GM18498 (cell line): ENCODE results near the gene TECR.
"Not testable (repeated sequence)": the region's sequence is repeated elsewhere in the genome, so short reads cannot be mapped to it uniquely, and the experiment has no call there.

ENCODE experiments used
- ATAC-seq: cut with Tn5 transposase; IDR thresholded peaks from one replicate; pipeline ENCODE4 v1.9.1; 2021; ENCODE audit warnings: mild to moderate bottlenecking, moderate library complexity; ENCODE audit not compliant: unreplicated experiment

The TECR gene

GRCh38 chr19:14580623-14581237 is 51.3 kb downstream of the TECR start:
- ATAC-seq, result no peak

DNA sequence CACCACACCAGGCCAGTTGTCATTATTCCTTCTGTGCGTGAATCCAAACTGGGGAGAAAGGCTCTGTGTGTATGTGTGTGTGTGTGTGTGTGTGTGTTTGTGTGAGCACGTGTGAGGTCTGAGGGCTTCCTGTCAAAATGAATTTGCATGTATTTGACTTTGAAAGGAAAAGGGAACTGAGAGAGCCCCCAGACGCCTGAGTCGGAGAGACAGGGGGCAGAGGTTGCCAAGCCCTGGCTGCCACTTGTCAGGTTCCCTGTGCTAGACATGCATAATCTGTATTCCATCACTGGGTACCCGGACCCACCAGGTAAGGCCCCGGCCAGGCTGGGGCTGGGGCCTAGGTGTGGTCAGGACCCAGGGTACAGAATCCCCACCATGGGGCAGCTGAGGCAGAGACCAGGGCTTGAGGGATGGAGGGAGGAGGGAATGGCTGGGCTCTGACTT is 53.5 kb downstream of the TECR start, which contains the start of gene CLEC17A:
TSS of gene CLEC17A (plus strand) at position 191 of the 447 bp plus-strand sequence. CDS start at position 268, 77 bp downstream.
- peak; percentile 41 for ATAC-seq

- not testable (repeated sequence) for ATAC-seq
These were observed 55.0 kb downstream of the TECR start for GRCh38 chr19:14584372-14584771.

DNA sequence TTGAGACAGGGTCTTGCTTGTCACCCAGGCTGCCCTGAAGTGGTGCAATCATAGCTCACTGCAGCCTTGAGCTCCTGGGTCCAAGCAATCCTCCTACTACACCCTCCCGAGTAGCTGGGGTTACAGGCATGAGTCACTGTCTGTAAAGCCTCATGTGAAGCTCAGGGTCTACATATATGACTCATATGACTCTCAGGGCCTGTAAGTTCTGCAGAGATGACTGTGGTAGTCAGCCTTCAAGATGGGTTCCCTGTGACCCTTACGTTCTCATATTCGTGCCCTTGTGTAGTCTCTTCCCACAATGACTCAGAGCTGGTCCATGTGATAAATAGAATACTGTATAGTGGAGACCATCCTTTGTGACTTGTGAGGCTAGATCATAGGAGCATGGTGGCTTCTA is 55.8 kb downstream of the TECR start:
- ATAC-seq, result peak; percentile 66

DNA sequence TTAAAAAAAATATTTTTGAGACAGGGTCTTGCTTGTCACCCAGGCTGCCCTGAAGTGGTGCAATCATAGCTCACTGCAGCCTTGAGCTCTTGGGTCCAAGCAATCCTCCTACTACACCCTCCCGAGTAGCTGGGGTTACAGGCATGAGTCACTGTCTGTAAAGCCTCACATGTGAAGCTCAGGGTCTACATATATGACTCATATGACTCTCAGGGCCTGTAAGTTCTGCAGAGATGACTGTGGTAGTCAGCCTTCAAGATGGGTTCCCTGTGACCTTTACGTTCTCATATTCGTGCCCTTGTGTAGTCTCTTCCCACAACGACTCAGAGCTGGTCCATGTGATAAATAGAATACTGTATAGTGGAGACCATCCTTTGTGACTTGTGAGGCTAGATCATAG is 60.0 kb downstream of the TECR start:
- ATAC-seq, result not testable (repeated sequence)

- no peak for ATAC-seq
These were observed 66.2 kb downstream of the TECR start for GRCh38 chr19:14595558-14595957.

GRCh38 chr19:14599548-14600147 is 70.3 kb downstream of the TECR start:
- no peak for ATAC-seq

DNA sequence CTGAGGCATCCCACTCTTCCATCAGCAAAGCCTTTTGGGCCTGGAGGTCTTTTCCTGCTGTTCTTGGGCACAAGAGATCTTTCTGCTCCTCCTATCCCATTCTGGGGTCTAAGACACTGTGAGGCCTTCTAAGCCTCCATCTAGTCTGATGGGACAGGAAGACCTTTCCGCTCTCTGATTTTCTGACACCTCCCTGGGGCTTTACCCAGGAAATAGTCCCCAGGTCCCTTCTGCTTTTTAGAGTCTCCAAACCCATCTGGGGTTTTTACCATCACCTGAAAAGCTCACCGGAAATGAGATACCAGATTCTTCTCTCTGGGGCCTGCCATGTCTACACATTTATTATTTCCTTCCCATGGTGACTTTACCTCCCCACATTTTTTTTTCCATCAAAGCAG is 74.6 kb downstream of the TECR start:
- peak; percentile 74 for ATAC-seq

DNA sequence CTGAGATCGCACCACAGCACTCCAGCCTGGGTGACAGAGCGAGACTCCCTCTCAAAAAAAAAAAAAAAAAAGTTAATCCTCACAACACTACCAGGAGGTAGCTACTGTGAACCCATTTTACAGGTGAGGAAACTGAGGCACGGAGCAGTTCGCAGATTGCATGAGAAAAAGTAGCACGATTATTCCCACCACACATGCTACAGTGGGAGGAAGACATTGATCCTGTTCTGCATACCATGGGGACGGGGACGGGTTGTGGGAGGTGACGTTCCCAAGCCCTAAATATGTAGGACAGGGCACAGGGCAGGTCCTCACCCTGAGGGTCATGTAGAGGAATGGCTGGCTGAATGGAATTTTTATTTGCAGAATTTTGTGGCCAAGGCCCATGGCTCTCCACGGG is 77.2 kb downstream of the TECR start:
- ATAC-seq, result no peak

DNA sequence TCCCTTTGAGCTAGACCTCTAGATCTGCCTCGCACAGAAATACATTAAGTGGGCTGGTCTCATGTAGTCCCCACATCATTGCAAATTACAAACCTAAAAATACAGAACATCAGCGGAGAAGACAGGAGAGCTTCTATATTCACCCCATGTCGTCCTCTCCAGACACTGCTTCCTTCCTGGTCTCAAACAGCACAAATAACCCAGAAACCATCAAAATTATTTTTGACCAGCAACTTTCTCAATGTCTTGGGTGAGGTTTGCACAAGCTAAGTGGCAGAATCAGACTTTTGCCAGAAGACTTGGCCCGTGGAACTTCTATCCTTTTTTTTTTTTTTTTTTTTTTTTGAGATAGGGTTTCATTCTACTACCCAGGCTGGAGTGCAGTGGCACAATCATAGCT is 81.7 kb downstream of the TECR start:
- ATAC-seq, result no peak

DNA sequence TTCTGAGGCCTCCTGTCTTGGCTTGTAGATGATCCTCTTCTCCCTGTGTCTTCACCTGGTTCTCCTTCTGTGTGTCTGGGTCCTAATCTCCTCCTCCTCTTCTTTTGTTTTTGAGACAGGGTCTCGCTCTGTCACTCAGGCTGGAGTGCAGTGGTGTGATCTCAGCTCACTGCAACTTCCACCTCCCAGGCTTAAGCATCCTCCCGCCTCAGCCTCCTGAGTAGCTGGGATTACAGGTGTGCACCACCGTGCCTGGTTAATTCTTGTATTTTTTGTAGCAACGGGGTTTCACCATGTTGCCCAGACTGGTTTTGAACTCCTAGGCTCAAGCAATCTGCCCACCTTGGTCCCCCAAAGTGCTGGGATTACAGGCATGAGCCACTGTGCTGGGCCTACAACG is 82.8 kb downstream of the TECR start:
- not testable (repeated sequence) for ATAC-seq

DNA sequence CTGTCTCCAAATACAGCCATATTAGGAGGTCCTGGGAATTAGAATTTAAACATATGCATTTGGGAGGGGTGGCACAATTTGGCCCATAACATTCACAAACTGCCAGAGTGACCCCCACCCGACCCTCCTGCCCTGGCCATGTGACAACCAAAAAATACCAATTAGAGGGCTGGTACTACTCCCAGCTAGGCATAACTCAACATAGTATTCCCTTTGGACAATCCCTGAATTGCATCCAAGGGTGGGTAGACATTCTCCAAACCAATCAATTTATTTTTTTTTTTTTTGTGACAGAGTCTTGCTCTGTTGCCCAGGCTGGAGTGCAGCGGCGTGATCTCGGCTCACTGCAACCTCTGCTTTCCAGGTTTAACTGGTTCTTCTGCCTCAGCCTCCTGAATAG is 83.3 kb downstream of the TECR start:
- no peak for ATAC-seq

GRCh38 chr19:14613399-14614098 is 84.2 kb downstream of the TECR start:
- not testable (repeated sequence) for ATAC-seq

- ATAC-seq, result no peak
These were observed 84.7 kb downstream of the TECR start for GRCh38 chr19:14614099-14614412.
